ENCODE data around the gene CAPRIN2.

Gene CAPRIN2

GRCh38 chr12:30678221-30678620, 76.5 kb downstream of the CAPRIN2 start:
- WGBS (ENCODE audit: insufficient coverage): no CpG with 5 or more reads among the region's 1 CpG
- no peak for DNase-seq
- Histone ChIP-seq H3K36me3 (ENCODE audit: control insufficient read depth in 4 of 4, insufficient read depth in 4 of 4, low read length in 3 of 4) (peaks cover 7 to 46% (median 18%) of the 10 kb centered on the region in 4 experiments), H3K27ac (ENCODE audit: insufficient read depth in 1 of 2, low read depth in 1 of 2, low read length in 2 of 2, poor library complexity in 1 of 2, severe bottlenecking in 2 of 2) (no peak overlapping the region), H3K4me1 (ENCODE audit: control extremely low read depth in 1 of 4, control insufficient read depth in 4 of 4, insufficient read depth in 4 of 4, low read length in 3 of 4) (peaks cover 0 to 5% (median 0%) of the 10 kb centered on the region in 4 experiments), H3K27me3 (replicated peaks in 2 of 5; ENCODE audit: control insufficient read depth in 4 of 5, insufficient read depth in 5 of 5, low read length in 4 of 5) (no peaks in the 10 kb centered on the region), H3K4me3 (ENCODE audit: control insufficient read depth in 1 of 7, extremely low read depth in 1 of 7, insufficient read depth in 4 of 7, low read depth in 2 of 7, low read length in 6 of 7) (no peak overlapping the region), H3K9me3 (ENCODE audit: control extremely low read depth in 1 of 5, control insufficient read depth in 4 of 5, insufficient read depth in 2 of 5, low read depth in 1 of 5, low read length in 4 of 5) (no peaks in the 10 kb centered on the region)
- ChIA-PET POLR2A (interaction anchor here (0.6 kb wide), 1 partner anchor 255 kb away, joined by 3 read pairs; no protein-coding TSS in a partner anchor), CTCF (interaction anchor here (2.1 kb wide), 1 partner anchor 15 kb away, joined by 7 read pairs; no protein-coding TSS in a partner anchor)

GRCh38 chr12:30661210-30661609, 93.5 kb downstream of the CAPRIN2 start:
- WGBS (ENCODE audit: insufficient coverage): 100% methylated on average over 3 of the region's 4 CpGs
- POLR2A ChIA-PET: no interaction called here
- DNase-seq: no peak
- Histone ChIP-seq H3K27me3 (replicated peaks in 2 of 5; ENCODE audit: control insufficient read depth in 4 of 5, insufficient read depth in 5 of 5, low read length in 4 of 5) (no peaks in the 10 kb centered on the region), H3K27ac (ENCODE audit: insufficient read depth in 1 of 2, low read depth in 1 of 2, low read length in 2 of 2, poor library complexity in 1 of 2, severe bottlenecking in 2 of 2) (no peak overlapping the region), H3K36me3 (ENCODE audit: control insufficient read depth in 4 of 4, insufficient read depth in 4 of 4, low read length in 3 of 4) (peaks cover 11 to 49% (median 28%) of the 10 kb centered on the region in 4 experiments), H3K4me1 (ENCODE audit: control extremely low read depth in 1 of 4, control insufficient read depth in 4 of 4, insufficient read depth in 4 of 4, low read length in 3 of 4) (no peaks in the 10 kb centered on the region), H3K9me3 (ENCODE audit: control extremely low read depth in 1 of 5, control insufficient read depth in 4 of 5, insufficient read depth in 2 of 5, low read depth in 1 of 5, low read length in 4 of 5) (no peaks in the 10 kb centered on the region), H3K4me3 (ENCODE audit: control insufficient read depth in 1 of 7, extremely low read depth in 1 of 7, insufficient read depth in 4 of 7, low read depth in 2 of 7, low read length in 6 of 7) (no peak overlapping the region)
- CTCF ChIA-PET: no interaction called here

Data from common myeloid progenitor, CD34-positive (primary cell).